EH (cell line): ENCODE results near the gene OSBP.
"Not testable (repeated sequence)": the region's sequence is repeated elsewhere in the genome, so short reads cannot be mapped to it uniquely, and the experiment has no call there.

Experiments used
- DNase-seq: peaks from one replicate; pipeline ENCODE4 v3.0.0-alpha.2; 2015; ENCODE audit warnings: low read depth

OSBP gene

DNA sequence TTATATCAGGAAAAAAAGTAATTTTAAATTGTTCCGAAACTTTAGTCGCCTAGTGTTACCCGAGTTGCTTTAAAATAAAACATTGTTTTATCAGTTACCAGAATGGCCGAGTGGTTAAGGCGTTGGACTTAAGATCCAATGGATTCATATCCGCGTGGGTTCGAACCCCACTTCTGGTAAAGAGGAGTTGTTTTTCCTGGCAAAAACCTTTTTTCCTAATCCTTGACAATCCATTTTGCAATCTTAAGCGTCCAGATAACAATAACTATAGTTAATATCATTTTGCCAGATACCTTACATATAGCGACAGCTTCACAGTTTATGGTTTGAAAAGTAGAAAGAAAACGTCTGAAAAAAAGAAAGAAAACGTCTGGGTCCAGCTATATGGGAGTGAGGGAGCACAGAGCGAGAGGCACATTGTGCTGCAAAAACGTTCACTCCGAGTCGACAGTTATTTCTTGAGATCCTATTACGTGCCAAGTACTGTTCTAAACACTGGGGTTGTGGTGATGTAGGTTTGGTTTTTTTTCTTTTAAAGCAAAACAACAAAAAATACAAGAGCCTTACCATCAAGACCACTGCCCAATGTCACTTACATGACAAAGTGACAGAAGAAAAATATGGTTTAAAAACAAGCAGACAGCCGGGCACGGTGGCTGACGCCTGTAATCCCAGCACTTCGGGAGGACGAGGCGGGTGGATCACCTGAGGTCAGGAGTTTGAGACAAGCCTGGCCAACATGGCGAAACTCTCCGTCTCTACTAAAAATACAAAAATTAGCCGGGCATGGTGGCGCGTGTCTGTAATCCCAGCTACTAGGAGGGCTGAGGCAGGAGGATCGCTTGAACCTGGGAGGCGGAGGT lies 63.7 kb downstream of the OSBP start:
- peak; percentile 79 for DNase-seq

DNA sequence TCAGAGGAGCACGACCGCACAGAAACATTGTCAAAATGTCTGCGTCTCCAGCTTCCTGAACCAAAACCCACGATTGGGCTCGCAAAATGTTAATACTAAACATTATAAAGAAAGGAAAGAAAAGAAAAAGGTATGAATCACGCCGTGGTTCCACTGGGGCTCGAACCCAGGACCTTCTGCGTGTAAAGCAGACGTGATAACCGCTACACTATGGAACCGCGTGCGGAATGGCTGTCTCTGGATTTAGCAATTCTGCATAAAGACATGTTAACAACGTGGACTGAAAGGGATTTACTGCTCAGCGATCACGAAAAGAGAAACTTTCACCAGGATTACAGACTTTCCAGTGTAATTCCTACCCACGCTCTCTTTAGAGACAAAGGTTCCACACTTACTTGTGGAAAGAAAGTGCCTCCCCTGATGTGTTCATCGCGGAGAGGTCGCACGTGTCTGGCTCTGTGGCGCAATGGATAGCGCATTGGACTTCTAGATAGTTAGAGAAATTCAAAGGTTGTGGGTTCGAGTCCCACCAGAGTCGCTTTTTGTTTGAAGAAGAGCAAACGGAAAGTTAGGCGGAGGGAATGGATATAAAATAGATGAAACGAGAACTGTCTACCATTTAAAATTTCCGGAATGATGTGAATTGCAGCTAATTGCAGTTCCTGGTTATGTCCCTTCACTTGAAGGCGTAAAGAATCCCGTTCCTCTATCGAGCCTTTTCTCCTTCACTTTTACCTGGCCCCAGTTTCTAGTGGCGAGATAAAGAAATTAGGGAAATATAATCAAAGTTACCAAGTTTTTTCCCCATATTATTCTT lies 64.5 kb downstream of the OSBP start:
- peak; percentile 91 for DNase-seq

GRCh38 chr11:59550368-59550841 lies 65.2 kb downstream of the OSBP start:
- peak; percentile 94 for DNase-seq

DNA sequence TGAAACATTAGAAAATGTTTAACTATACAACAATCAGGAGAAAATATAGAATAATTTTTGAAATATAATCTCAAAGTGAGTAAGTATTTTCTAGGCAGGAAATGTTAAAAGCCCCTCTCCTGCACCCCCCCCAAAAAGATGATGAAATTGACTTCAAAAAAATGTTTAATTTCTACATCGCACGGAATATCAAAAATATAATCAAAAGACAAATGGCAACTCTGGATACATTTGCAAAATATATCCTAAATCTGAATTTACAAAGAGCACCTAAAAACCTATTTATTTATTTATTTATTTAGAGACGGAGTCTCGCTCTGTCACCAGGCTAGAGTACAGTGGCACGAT lies 67.3 kb downstream of the OSBP start:
- DNase-seq: no peak

GRCh38 chr11:59547605-59548308 lies 67.8 kb downstream of the OSBP start:
- peak; percentile 4 for DNase-seq

GRCh38 chr11:59545179-59546020 lies 70.2 kb downstream of the OSBP start:
- DNase-seq: peak; percentile 36

- no peak for DNase-seq
These were observed 70.8 kb downstream of the OSBP start for GRCh38 chr11:59544869-59545178.

DNA sequence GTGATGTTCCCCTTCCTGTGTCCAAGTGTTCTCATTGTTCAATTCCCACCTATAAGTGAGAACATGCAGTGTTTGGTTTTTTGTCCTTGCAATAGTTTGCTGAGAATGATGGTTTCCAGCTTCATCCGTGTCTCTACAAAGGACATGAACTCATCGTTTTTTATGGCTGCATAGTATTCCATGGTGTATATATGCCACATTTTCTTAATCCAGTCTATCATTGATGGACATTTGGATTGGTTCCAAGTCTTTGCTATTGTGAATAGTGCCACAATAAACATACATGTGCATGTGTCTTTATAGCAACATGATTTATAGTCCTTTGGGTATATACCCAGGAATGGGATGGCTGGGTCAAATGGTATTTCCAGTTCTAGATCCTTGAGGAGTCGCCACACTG lies 71.9 kb downstream of the OSBP start:
- not testable (repeated sequence) for DNase-seq

DNA sequence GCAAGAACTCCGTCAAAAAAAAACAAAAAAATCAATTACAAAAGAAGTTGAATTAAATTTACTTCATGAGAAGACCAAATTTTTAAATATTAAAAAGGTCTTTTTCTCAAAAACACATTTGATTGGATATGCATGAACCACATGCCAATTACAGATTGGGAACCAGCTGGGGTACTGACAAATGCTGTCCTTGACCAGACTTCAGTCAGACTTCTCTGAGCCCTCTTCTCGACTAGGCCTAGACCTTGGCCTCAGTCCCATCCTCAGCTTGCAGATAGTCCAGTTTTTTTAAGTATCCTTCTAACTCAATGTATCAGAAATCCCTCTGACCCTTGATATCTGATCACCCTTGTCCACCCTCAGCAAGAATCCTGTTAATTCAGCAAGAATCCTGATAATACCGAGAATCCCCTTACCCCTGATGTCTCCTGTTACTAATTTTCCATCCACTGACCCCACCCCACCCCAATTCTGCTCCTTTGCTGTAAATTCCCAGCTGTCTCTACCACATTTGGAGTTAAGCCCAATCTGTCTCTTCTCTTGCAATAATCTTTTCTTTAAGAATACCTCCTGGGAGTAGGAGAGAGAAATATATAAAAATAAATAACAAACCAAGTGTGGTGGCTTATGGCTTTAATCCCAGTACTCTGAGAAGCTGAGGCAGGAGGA lies 73.3 kb downstream of the OSBP start:
- no peak for DNase-seq

DNA sequence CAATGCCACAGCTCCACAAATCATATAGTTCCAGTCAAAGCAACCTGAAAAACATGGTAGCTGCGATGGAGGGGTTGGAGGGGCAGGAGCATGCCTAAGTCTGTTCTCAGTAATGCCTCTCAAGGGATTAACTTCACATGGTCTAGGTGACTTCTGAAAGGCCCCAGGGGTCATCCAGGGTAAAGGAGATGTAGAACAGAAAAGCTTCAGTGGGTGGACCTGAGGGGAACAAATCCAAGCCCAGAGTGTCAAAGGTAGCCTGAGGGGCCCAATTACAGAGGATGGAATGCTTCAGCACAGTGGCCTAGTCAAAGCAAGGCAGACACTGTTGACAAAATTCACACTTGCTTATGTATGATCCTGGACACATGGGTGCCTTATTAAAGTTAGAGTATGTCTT lies 80.9 kb downstream of the OSBP start:
- no peak for DNase-seq

DNA sequence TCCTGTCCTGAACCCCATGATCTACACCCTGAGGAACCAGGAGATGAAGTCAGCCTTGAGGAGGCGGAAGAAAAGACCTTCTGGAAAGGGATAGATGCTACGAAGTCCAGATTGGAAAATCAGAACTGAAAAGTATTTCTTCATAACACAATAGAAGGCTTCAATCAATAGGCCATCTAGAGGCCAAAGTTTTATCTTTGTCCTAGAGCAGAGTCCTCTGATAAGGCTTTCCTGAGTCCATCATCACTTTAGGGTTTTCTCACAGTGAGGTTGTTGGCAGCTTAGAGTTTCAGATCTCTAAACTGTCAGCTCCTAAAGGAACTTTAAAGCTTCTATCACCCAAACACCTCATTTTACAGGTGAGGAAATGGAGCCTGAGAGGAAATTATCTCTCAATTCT lies 83.0 kb downstream of the OSBP start:
- DNase-seq: no peak

GRCh38 chr11:59528711-59529110 lies 86.9 kb downstream of the OSBP start:
- DNase-seq: no peak
